ENCODE measurements around the gene MPPED2.

MPPED2 gene

DNA sequence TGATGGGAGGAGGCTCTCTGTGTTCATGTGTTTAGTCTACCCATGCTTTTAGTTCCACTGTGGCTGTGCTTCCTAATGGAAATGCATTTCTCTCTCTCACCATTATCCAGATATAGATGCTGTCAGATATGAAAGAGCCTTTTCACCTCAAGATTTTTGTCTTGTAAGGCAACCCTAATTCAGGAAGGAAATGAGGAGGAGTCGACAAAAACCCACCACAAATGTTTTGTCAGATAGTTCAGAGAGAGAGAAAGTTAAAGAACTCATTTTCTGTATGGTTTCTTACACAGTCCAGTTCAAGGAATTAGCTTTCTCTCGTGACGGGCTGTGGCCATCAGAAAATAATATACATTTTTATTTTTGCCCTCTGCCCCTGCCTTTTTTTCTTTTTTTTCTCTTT is 180.8 kb downstream of the MPPED2 start:
- DNase-seq = no peak

DNA sequence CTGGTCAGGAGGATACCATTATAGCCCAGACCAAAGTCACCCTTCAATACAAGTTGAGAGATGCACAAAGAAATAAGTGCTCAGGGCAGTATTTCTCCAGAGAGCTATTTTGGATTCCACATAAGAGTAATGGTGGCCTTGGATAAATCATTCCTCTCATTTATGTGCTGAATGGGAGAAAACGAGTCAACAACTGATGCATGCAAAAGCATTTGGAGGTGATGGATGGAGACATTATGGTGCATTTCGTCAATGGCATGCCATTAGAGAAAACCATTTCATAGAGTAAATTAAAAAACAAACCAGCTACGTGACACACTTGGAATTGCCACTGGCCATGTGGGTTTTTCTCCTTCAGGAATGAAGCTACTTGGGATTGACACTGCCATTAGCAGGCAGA is 182.0 kb downstream of the MPPED2 start:
- no peak for DNase-seq

DNA sequence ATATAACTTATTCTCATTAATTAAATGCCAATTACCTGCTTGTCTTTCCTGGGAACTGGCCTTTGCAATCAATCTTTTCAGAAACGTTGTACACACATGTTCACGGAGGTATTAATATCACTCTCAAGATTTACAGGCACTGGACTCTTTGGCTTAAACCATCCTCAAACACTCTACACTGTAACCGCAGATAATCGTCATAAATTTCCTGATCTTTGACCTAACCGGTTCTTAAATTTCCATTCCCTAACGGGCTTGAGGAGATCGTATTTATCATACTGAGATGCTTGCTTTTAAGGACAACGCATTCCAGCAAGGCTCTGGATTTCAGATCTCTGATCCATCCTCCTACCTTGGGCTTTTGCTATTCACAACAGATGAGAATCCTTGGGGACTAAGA is 190.4 kb downstream of the MPPED2 start:
- DNase-seq = no peak

DNA sequence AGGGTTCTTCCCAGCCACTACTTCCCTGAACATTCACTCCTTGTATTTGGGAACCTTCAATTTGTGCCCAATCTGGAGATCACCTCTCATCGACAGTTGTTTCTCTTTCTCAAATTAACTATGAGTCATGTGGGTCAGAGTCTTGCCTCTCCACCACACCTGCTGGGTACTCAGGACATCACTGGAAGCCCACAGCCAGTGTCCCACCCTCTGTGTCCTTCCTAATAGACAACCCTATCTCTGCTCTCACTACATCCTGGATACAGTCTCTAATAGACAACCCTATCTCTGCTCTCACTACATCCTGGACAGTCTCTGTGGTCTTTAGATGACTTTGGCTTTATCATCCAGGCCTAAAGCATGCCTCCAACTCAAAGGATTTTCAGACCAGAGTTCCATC is 193.1 kb downstream of the MPPED2 start:
- no peak for DNase-seq

DNA sequence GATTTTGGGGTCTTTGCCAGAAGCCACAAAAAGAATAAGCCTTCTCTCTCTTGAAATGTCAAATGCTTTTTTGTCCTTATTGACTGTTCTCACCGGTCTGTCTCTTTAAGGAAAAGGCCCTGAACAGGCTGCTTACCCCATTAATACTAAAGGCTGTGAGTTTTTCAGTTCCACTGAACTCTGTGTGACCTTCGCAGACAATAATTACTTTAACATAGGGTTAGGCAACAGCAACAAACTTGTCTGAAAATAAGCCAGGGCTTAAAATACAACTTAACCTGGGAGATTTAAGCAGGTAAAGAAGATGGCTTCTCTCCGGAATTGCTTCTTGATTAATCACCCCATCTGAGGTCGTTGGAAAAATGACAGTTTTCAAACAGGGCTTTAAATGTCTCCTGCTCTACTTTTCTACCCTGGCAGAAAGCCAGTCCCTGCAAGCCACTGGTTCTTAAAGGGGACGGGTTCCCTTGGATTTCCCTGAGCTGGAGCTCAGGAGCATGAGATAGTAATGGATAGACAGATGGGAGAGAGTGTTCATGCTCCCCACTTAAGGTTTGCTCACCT is 193.8 kb downstream of the MPPED2 start:
- DNase-seq = no peak

DNA sequence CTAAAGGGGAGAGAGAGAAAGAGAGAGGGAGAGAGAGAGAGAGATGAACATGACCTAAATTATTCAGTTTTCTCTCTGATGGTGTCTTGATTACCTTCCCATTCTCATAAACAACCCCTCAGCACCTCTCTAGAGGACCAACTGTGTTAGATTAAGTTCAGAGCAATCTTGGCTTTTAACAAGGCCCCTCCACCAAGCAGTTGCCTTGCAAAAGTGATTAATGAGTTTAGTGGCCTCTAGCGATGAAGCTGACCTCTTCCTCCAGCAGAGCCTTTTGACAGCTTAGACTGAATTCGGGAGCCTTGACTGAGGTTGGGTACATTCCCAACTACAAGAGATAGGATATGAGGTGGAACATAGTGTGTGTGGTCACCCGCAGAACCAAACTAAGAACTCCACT is 197.2 kb downstream of the MPPED2 start:
- DNase-seq = no peak

DNA sequence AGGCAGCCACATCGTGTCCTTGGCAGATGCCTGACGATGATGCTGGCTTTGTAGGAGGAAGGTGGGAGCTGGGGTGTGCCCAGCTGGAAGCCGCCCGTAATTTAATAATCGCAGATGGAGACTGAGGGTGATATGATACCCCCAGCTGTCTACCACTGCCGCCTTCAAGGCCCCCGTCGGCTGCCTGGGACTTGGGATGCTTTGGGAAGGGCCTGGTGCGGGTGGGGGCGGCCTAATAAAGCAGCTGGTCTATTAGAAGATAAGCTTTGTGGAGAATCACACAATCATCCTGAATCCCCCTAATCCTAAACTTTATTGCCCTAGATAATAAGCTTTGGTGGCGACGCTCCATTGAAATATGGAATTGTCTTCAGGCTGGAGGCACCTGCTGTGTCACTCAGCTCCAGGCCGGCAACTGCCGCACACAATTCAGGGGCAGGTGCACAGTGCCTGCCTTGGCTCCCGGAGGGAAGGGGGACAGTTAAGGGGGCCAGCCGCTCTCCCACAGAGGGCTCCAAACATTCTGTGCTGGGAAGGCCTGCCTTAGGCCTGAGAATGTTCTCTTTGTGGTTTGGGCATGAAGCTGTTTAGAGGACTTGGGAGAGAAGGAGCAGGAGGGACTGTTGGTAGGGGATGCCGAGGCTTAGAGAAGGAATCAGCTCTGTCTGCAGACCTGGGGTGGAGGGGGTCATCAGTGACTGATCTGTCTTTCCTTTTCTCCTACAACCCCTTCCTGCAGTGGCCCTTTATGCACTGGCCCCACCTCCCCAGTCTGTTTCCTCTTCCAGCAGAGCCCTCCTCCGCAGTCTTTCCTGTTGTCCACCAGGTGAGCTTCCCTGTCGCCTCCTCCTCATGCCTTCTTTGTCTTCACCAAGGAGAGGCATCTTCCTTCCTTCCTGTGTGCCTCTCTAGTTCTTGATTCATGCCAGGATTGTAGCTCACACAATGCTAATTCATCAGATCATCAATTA is 198.0 kb downstream of the MPPED2 start:
- no peak for DNase-seq

DNA sequence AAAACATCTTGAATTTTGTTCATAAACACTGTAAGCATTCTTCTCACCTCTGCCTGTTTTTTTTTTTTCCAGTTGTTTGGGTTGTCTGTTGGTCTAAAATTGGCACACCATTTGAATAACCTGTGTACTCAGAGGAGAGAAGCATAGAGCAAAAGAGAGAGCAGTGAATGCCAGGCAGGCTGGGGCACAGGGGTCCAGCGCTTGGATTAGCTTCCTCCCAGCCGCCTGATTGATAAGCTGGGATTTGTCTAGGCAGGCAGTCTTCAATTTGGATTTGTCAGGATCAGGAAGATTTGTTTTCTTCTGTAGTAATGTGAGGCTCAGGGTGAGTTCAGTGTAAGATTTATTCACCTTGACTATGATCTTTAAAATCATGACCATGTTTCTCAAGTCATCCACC is 204.3 kb downstream of the MPPED2 start:
- no peak for DNase-seq

DNA sequence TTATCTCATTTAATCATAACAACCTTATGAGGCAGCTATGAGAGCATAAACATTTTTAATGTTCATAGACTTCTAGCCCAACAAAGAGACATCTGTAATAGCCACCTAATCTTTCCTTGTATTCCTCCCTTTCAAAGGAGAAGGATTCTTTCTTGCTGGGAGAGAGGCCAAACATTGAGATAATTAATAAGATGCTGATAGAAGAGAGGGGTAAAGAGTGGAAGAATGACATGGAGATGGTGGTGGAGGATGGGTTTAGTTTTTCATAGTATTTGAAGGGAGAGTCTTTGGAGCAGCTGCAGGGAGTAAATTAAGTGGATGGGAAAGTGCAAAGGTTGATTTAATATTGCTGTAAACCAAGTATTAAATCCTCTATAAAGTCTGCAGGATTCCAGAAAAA is 205.3 kb downstream of the MPPED2 start:
- no peak for DNase-seq

DNA sequence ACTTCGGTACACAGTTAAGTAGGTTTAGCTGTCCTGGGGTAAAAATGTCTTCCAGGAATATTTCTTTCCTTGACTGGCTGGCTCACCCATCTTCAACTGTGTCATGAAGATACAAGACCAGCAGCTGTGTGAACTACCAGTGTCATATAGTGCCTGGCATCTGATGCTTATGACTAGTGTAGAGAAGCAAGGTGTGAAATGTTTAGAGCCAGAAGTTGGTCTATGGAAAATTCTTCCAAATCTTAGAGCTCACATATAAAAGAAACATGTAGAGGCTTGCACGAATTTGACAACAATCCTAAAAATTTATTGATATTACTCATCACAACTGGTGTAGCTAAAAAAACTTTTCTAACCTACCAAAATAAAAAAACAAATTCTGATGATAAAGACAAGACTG is 208.8 kb downstream of the MPPED2 start:
- DNase-seq = no peak

DNA sequence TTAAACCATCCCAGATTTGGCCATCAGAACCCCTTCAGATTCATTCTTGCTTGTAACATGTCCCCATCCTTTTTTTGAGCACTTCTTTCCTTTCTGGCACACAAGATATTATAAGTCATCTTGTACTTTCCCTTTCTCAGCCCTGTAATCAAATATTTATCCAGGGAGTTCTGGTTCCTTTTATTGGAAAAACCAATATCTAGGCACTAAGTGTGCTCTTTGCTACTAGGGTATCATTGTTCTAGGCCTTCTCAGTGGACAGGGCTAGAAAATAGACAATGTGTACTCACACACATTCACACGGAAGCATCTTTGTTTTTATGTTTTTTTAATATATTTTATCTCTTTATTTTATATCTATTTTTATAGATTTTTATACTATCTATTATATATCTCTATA is 216.0 kb downstream of the MPPED2 start:
- no peak for DNase-seq

DNA sequence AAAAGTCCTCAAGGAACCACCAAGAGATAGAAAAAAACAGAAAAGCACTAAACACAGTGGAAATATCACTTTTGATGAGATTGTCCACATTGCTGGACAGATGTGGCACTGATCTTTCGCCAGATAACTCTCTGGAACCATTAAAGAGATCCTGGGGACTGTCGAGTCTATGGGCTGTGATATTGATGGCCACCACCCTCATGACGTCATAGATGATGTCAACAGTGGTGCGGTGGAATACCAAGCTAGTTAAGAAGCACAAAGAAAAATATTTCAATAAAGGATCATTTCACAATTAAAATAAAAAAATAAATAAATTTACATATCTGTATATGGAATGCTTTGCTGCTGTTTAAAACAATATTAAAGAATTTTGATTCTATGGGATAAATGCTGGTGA is 217.8 kb downstream of the MPPED2 start:
- no peak for DNase-seq

DNA sequence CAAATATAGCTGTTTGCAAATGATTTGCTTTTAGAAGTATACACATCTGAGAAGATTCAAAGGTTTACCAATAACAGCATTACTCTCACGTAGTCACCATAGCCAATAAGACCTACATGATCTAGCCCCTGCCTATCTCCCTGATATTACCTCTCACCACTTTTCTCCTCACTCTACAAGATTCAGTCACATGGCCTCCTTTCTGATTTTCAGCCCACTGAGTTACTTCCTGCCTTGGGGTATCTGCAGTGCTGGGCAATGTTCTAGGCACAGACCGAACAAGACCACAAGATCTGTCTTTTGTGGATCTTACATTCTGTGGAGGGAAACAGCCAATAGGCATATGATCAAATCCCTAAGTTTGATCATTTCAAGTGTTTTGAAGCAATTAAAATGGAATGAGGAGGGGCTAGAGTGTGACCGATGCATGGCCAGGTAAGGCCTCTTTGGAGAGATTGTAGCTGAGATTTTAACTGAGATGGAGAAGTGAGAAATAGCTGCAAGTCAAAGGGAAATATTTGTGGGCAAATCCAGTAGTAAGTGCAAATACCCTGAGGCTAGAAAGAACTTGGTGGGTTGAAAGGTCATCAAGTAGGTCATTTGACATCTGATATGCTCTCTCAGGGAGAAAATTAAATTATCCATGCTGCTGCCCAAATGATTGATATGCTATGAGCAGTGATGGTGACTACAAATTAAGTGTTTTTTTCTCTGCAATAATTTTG is 220.2 kb downstream of the MPPED2 start:
- no peak for DNase-seq

DNA sequence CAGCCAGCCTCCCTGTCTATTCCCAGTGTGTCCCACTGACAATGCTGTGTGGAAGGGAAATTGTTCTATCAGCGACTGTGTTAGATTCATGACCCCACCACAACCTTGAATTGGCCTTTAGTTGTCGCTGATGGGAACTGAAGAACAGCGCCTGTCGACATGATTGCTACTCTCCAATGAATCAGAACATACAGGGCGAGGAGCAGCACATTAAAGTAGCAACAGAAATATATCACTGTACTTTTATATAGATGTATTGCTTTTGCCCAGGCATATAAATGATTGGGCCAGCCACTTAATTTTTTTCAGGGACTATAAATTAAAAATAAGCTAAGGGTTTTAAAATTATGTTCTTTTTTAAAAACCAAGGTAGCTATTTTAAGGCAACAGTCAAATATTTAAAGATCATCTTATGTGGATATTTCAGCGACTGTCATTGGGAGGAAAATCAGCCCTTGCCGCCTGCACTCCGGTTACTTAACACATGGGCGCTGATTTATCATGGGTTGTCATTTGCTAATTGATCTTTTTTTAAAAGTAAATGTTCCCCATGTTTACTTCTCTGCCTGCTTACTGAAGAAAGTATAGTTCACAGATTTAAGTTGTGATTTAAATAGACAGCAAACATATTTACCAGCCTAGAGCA is 221.2 kb downstream of the MPPED2 start:
- no peak for DNase-seq

DNA sequence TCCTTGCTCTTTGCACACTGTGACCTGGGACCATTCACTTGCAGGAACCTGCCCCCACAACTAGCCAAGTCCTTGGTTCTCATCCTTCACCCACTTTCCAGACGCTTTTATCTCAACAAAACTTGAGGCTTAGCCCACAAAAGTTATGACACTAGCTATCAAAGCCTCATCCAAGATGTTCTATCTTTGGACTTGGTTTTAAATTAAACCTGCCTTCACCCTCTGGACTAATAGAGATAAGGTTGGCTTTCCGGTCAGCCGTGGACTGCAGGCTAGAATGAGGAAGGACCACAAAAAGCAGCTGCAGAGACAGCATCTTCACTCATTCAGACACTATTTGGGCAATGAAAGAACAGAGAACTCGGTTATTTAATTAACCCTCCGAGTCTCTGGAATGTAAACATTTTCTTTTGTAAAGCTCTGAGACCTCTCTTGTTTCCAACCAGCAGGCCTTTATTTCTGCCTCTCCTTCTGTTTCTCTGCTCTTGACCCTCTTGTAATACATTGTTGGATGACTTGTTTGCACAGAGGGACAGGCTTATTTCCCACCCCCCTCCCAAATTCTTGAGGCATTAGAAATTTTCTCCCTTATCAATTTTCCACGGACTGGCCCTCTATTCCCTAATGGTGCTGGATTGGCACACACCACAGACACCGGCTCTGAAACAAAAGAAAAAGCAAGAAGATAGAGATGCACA is 221.9 kb downstream of the MPPED2 start:
- DNase-seq = no peak

DNA sequence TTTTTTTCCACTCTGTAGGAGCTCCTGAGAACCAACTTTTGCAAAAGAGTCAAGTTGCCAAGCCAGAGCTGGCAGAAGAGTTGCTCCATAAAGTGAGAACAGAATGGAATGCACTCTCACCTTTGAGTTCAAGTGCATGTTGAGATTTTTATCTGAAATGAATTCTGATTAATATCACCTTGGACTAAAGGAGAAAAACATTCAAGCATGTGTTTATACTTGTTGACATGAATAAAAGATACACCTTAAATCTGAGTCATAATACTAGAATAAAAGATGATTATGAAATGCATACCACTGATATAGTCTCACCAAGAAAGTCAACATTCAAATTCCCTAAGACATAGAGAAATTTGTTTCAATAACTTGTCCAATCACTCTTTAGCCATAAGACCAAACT is 225.4 kb downstream of the MPPED2 start:
- DNase-seq = no peak
